ENCODE results near the gene UTP14A. TPM values are rescaled to one million over a fixed set of nuclear protein-coding genes. Genes with fewer than 3 reads are reported as not detected.

Gene UTP14A
- total RNA-seq, 1 experiment from 2014 or later: 55.4 TPM

DNA sequence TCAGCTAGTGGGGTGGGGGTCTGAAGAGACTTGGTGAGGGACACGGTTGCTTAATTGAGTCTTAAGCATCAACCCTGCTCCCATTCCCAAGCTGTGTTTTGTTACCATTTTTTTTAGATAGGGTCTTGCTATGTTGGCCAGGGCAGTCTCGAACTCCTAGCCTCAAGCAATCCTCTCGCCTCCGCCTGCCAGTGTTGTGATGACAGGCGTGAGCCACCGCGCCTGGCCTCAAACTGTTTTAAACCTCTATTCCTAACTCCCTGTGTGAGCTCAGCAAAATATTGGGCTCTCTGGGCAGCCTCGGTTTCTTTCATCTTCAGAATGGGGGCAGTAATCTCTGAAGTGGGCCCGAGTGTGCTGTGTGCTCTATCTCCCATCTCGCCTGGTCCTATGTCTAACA, 50.2 kb downstream of the UTP14A start:
- Histone ChIP-seq H3K4me3 (peak overlapping the region; percentile 61; the same call in 1 of the 2 replicates), H3K27me3 (ENCODE audit: insufficient read depth, low read depth) (no peaks in the 10 kb centered on the region), H3K4me2 (peak overlapping the region; percentile 76; the same call in 1 of the 2 replicates), H2AFZ (no peak overlapping the region), H3K9me2 (ENCODE audit: insufficient read depth) (no peaks in the 10 kb centered on the region), H3K79me2 (ENCODE audit: low read depth) (no peaks in the 10 kb centered on the region), H3K9me3 (ENCODE audit: insufficient read depth, low read depth) (no peaks in the 10 kb centered on the region), H4K20me1 (ENCODE audit: insufficient read depth) (no peaks in the 10 kb centered on the region), H3K27ac (no peak overlapping the region), H3K36me3 (ENCODE audit: low read depth) (no peaks in the 10 kb centered on the region), H3K4me1 (replicated peaks; ENCODE audit: insufficient read depth) (peaks cover 6% of the 10 kb centered on the region; the same call in 1 of the 2 replicates), H3F3A (ENCODE audit: insufficient read depth, low read depth) (peaks cover 18% of the 10 kb centered on the region; the same call in 1 of the 2 replicates)
- no peak for TF ChIP-seq EZH2 (IDR thresholded peaks at IDR 0.05; ENCODE audit: low read depth)
- no peak for TF ChIP-seq CTCF (conservative IDR thresholded peaks at IDR 0.05)
- no peak for DNase-seq
- BruUV-seq (replicated peaks): TSS peak; percentile 68
- ChIA-PET CTCF (no interaction called here), POLR2A (ENCODE audit: unreplicated experiment) (no interaction called here)
- intact Hi-C loops (cut with micrococcal nuclease; ENCODE audit: unreplicated experiment): no loop called here

DNA sequence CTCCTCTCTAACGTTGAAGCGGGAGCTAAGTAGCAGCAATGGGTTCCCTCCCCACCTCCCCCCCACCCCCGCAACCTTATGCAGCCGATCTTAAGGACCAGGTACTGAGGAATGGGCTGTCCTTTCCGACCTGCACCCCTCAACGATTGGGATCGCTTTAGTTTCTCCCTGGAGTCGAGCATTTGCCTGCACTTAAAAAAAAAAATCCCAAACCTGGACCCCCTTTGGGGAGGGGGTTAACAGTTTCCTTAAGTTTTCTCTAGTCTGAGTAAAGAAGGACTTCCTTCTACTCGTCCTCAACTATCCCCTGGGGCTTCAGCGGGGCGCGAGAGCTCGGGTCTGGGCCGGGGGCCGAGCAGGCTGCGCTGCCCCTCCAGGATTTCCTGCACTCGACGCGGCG, 50.8 kb downstream of the UTP14A start:
- CTCF ChIA-PET: no interaction called here

More for the DNA sequence above, 50.8 kb downstream of the UTP14A start:
- H3F3A ChIP-seq (ENCODE audit: insufficient read depth, low read depth): peaks cover 18% of the 10 kb centered on the region; the same call in 1 of the 2 replicates
- POLR2A ChIA-PET (ENCODE audit: unreplicated experiment): interaction anchor here (0.6 kb wide), 1 partner anchor 31 kb away, joined by 3 read pairs; no protein-coding TSS in a partner anchor
- H3K36me3 ChIP-seq (ENCODE audit: low read depth): no peaks in the 10 kb centered on the region
- no peaks in the 10 kb centered on the region for H3K27me3 ChIP-seq (ENCODE audit: insufficient read depth, low read depth)
- H3K9me3 ChIP-seq (ENCODE audit: insufficient read depth, low read depth): no peaks in the 10 kb centered on the region
- no peak for DNase-seq
- no peaks in the 10 kb centered on the region for H3K9me2 ChIP-seq (ENCODE audit: insufficient read depth)
- BruUV-seq (replicated peaks): no TSS peak
- H3K27ac ChIP-seq: no peak overlapping the region
- peak overlapping the region; percentile 76 for H3K4me2 ChIP-seq
- peak overlapping the region; percentile 90 for H2AFZ ChIP-seq
- intact Hi-C loops (cut with micrococcal nuclease; ENCODE audit: unreplicated experiment): no loop called here
- no peaks in the 10 kb centered on the region for H3K79me2 ChIP-seq (ENCODE audit: low read depth)
- H4K20me1 ChIP-seq (ENCODE audit: insufficient read depth): no peaks in the 10 kb centered on the region
- peaks cover 10% of the 10 kb centered on the region for H3K4me1 ChIP-seq (replicated peaks; ENCODE audit: insufficient read depth)
- peak overlapping the region; percentile 61; the same call in 1 of the 2 replicates for H3K4me3 ChIP-seq
- TF ChIP-seq EZH2 (IDR thresholded peaks at IDR 0.05; ENCODE audit: low read depth) (no peak), CTCF (conservative IDR thresholded peaks at IDR 0.05) (no peak)

All from PC-9 (cell line).